ENCODE data around the gene MYO9A. TPM values are rescaled to one million over a fixed set of nuclear protein-coding genes. Genes with fewer than 3 reads are reported as not detected.

MYO9A gene
- total RNA-seq, 3 donors from 2014 or later = 64.2 to 128 (median 86.5) TPM

DNA sequence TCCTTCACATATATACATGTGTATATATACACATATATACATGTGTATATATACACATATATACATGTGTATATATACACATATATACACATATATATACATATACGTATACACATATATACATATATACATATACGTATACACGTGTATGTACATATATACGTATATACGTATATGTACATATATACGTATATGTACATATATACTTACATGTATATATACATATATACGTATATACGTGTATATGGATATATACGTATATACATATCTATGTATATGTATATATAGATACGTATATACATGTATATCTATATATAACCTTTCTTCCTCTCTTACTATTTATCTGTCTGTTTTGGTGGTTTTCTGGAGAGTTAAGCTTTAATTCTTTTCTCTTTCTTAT is 192.8 kb downstream of the MYO9A start:
- no peaks in the 10 kb centered on the region for H3K36me3 ChIP-seq
- intact Hi-C loops (cut with DNase I; ENCODE audit: low total_unique reads) = no loop called here
- H3K4me1 ChIP-seq = no peaks in the 10 kb centered on the region
- H3K9me3 ChIP-seq = no peaks in the 10 kb centered on the region
- TF ChIP-seq POLR2AphosphoS5 (IDR thresholded peaks at IDR 0.05) = no peak
- no peak for TF ChIP-seq POLR2A (IDR thresholded peaks at IDR 0.05)
- TF ChIP-seq, protein P1, sequence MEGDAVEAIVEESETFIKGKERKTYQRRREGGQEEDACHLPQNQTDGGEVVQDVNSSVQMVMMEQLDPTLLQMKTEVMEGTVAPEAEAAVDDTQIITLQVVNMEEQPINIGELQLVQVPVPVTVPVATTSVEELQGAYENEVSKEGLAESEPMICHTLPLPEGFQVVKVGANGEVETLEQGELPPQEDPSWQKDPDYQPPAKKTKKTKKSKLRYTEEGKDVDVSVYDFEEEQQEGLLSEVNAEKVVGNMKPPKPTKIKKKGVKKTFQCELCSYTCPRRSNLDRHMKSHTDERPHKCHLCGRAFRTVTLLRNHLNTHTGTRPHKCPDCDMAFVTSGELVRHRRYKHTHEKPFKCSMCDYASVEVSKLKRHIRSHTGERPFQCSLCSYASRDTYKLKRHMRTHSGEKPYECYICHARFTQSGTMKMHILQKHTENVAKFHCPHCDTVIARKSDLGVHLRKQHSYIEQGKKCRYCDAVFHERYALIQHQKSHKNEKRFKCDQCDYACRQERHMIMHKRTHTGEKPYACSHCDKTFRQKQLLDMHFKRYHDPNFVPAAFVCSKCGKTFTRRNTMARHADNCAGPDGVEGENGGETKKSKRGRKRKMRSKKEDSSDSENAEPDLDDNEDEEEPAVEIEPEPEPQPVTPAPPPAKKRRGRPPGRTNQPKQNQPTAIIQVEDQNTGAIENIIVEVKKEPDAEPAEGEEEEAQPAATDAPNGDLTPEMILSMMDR (IDR thresholded peaks at IDR 0.05) = no peak
- no peaks in the 10 kb centered on the region for H3K27me3 ChIP-seq
- H3K4me3 ChIP-seq = no peak overlapping the region
- DNase-seq (ENCODE audit: low spot score in 2 of 2) = no peak
- H3K27ac ChIP-seq = no peak overlapping the region

DNA sequence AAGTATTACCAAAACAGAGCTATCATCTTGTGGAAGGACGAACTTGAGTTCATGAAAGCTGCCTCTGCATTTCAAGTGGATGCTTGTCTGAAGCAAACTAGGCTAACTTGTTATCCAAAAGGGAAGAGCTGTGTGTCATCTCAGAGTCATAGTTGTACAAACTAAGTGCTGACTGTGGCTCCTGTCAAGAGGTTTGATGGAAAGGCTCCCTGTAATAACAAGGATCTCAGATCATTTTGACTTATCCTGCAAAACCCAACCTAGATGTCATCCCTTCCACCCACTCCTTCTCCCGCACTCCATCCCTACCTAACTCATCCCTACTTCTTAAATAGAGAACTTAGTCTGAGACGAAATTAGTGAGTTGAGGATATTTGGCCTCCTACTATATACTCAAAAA is 196.8 kb downstream of the MYO9A start:
- no peaks in the 10 kb centered on the region for H3K36me3 ChIP-seq
- TF ChIP-seq POLR2AphosphoS5 (IDR thresholded peaks at IDR 0.05) (no peak), POLR2A (IDR thresholded peaks at IDR 0.05) (no peak)
- TF ChIP-seq, protein P1 (IDR thresholded peaks at IDR 0.05) = no peak
- intact Hi-C loops (cut with DNase I; ENCODE audit: low total_unique reads) = no loop called here
- H3K4me3 ChIP-seq = no peak overlapping the region
- H3K27ac ChIP-seq = no peak overlapping the region
- DNase-seq (ENCODE audit: low spot score in 2 of 2) = no peak
- no peaks in the 10 kb centered on the region for H3K27me3 ChIP-seq
- H3K4me1 ChIP-seq = no peaks in the 10 kb centered on the region
- H3K9me3 ChIP-seq = no peaks in the 10 kb centered on the region

DNA sequence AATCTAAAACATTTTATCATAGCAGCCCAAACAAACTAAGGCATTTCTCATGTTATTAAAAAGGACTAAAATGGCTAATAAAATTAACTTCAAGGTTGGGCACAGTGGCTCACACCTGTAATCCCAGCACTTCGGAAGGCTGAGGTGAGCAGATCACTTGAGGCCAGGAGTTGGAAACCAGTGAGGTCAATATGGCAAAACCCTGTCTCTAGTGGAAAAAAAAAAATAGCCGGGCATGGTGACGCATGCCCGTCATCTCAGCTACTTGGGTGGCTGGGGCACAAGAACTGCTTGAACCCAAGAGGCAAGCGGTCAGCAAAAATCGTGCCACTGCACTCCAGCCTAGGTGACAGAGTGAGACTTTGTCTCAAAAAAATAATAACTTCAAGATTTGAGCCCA is 197.4 kb downstream of the MYO9A start:
- DNase-seq (ENCODE audit: low spot score in 2 of 2) = no peak
- no peaks in the 10 kb centered on the region for H3K4me1 ChIP-seq
- H3K9me3 ChIP-seq = no peaks in the 10 kb centered on the region
- no peaks in the 10 kb centered on the region for H3K36me3 ChIP-seq
- no peak overlapping the region for H3K27ac ChIP-seq
- no peak overlapping the region for H3K4me3 ChIP-seq
- no peak for TF ChIP-seq POLR2A (IDR thresholded peaks at IDR 0.05)
- intact Hi-C loops (cut with DNase I; ENCODE audit: low total_unique reads) = no loop called here
- H3K27me3 ChIP-seq = no peaks in the 10 kb centered on the region

DNA sequence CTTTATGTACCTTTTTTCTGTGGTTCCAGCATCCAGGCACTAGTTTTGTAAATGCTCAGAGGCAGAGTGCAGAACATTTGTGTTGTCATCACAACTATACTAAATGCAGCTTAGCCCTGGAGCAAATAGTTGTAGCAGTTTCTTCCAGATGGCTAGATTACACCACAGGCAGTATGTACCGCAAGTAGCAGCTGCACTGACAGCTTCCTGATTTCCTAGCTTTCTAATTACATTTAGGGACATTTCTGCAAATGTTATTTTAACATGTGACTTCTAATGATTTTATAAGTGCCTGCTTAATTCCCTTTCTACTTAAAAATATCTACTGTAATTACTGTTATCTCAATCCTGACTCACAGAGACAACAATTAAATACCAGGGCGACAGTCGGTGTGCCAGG is 201.1 kb downstream of the MYO9A start:
- Histone ChIP-seq H3K27me3 (no peaks in the 10 kb centered on the region), H3K9me3 (peaks cover 0 to 10% of the 10 kb centered on the region in 2 donors), H3K36me3 (no peaks in the 10 kb centered on the region), H3K4me3 (no peak overlapping the region), H3K27ac (no peak overlapping the region), H3K4me1 (no peaks in the 10 kb centered on the region)
- intact Hi-C loops (cut with DNase I; ENCODE audit: low total_unique reads) = no loop called here
- TF ChIP-seq POLR2A (IDR thresholded peaks at IDR 0.05) (no peak), POLR2AphosphoS5 (IDR thresholded peaks at IDR 0.05) (no peak)
- TF ChIP-seq, protein P1 (IDR thresholded peaks at IDR 0.05) = no peak
- DNase-seq (ENCODE audit: low spot score in 2 of 2) = no peak

DNA sequence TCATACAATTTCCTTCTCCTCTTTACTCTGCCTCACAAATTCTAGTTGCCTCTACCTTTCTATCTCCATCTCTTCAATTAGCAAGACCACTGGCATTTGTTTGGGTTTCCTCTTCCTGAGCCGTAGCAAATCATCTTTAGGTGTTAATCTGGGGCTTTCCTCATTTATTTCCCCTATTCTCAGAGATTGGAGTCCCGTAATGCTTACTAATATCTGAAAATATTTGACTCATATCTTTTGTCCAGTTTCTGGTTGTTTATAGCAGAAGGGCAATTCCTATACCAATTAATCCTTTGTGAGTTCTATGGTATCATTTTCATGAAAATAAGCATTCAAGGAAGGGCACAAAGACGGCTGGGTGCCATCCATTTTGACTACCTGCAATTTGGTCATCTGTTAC is 203.9 kb downstream of the MYO9A start:
- H3K27me3 ChIP-seq = no peaks in the 10 kb centered on the region
- no peaks in the 10 kb centered on the region for H3K36me3 ChIP-seq
- no peak overlapping the region for H3K27ac ChIP-seq
- peaks cover 0 to 10% of the 10 kb centered on the region in 2 donors for H3K9me3 ChIP-seq
- no peak for DNase-seq (ENCODE audit: low spot score in 2 of 2)
- TF ChIP-seq, protein P1 (IDR thresholded peaks at IDR 0.05) = no peak
- TF ChIP-seq POLR2AphosphoS5 (IDR thresholded peaks at IDR 0.05) (no peak), POLR2A (IDR thresholded peaks at IDR 0.05) (no peak)
- intact Hi-C loops (cut with DNase I; ENCODE audit: low total_unique reads) = no loop called here
- H3K4me1 ChIP-seq = no peaks in the 10 kb centered on the region
- H3K4me3 ChIP-seq = no peak overlapping the region

DNA sequence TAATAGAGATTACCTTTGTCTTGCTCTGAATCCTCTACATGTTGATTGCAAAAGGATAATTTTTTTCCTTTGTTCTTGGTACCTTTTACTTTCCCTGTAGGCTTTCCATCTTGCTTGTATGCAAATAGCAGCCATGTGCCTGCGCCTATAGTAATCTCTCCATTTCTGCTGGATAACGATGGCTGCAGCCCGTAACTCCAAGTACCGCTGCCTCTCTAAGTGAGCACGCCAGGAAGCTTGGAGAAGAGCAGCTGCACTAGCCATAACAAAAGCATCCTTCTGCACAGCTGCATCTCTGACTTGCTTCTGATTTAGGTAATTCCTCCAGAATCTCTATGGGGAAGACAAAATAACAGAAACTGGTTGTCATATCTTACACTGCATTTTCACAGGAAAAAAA is 218.3 kb downstream of the MYO9A start:
- intact Hi-C loops (cut with DNase I; ENCODE audit: low total_unique reads) = no loop called here
- Histone ChIP-seq H3K4me3 (no peak overlapping the region), H3K36me3 (peaks cover 5% of the 10 kb centered on the region), H3K27me3 (no peaks in the 10 kb centered on the region), H3K4me1 (no peaks in the 10 kb centered on the region), H3K27ac (no peak overlapping the region), H3K9me3 (no peaks in the 10 kb centered on the region)
- DNase-seq (ENCODE audit: low spot score in 2 of 2) = no peak
- TF ChIP-seq POLR2A (IDR thresholded peaks at IDR 0.05) (no peak), POLR2AphosphoS5 (IDR thresholded peaks at IDR 0.05) (no peak)
- TF ChIP-seq, protein P1 (IDR thresholded peaks at IDR 0.05) = no peak

Measured in breast epithelium (tissue), 4 donors.